Brain microvascular endothelial cell (primary cell): ENCODE measurements around the gene FARP1.
A peak's percentile ranks its signal among the peaks of the same experiment; 100 is the strongest.

Experiments used
- DNase-seq: peaks from one replicate; pipeline ENCODE4 v3.0.0-alpha.2; 2020
- H3K27ac ChIP-seq: fragments of 250-450 bp; sonication (Bioruptor Pico); 2 replicates; pipeline ENCODE4 v1.5.1; 2020; ENCODE audit warnings: mild to moderate bottlenecking, moderate library complexity
- H3K27me3 ChIP-seq: fragments of 250-450 bp; sonication (Bioruptor Pico); replicated peaks from 2 replicates; pipeline ENCODE4 v1.5.1; 2020; ENCODE audit warnings: mild to moderate bottlenecking
- H3K36me3 ChIP-seq: fragments of 250-450 bp; sonication (Bioruptor Pico); replicated peaks from 2 replicates; pipeline ENCODE4 v1.5.1; 2020; ENCODE audit warnings: mild to moderate bottlenecking
- H3K4me3 ChIP-seq: 2 replicates; pipeline ENCODE4 v1.5.1; 2011; ENCODE audit warnings: low read depth, mild to moderate bottlenecking, control low read depth, low read length, moderate library complexity
- CTCF ChIP-seq: IDR thresholded peaks from 2 replicates; pipeline ENCODE4 v1.5.1; 2011; ENCODE audit warnings: low read depth, mild to moderate bottlenecking, moderate library complexity, low read length, control low read depth, inconsistent platforms; ENCODE audit errors: missing control alignments
- in situ Hi-C: cut with HindIII; loops from 2 replicates; pipeline ENCODE4 v1.10.0; 2017; ENCODE audit warnings: low sequenced_read_pairs, low pct_ligation_motif_present

The FARP1 gene

GRCh38 chr13:98474292-98474691 lies 331.4 kb downstream of the FARP1 start:
- no peak for TF ChIP-seq CTCF
- H3K4me3 ChIP-seq = no peak overlapping the region
- peaks cover 31% of the 10 kb centered on the region for H3K36me3 ChIP-seq
- H3K27ac ChIP-seq = no peak overlapping the region
- in situ Hi-C loops = no loop called here
- no peak for DNase-seq
- no peaks in the 10 kb centered on the region for H3K27me3 ChIP-seq

- peaks cover 31% of the 10 kb centered on the region for H3K36me3 ChIP-seq
- TF ChIP-seq CTCF = no peak
- DNase-seq = no peak
- no peaks in the 10 kb centered on the region for H3K27me3 ChIP-seq
- in situ Hi-C loops = no loop called here
- H3K27ac ChIP-seq = peak overlapping the region; percentile 93
- no peak overlapping the region for H3K4me3 ChIP-seq
Observed at GRCh38 chr13:98474761-98475160, 331.9 kb downstream of the FARP1 start.

- Histone ChIP-seq H3K27me3 (no peaks in the 10 kb centered on the region), H3K27ac (peak overlapping the region; percentile 93)
- in situ Hi-C loops = no loop called here
Observed at GRCh38 chr13:98475522-98475921, 332.6 kb downstream of the FARP1 start.

GRCh38 chr13:98476106-98476505 lies 333.2 kb downstream of the FARP1 start:
- Histone ChIP-seq H3K4me3 (peak overlapping the region; percentile 3), H3K27ac (peak overlapping the region; percentile 93), H3K27me3 (no peaks in the 10 kb centered on the region), H3K36me3 (peaks cover 31% of the 10 kb centered on the region)
- no peak for TF ChIP-seq CTCF
- no peak for DNase-seq
- in situ Hi-C loops = no loop called here

More at GRCh38 chr13:98475522-98475921, 332.6 kb downstream of the FARP1 start:
- TF ChIP-seq CTCF = no peak
- DNase-seq = peak; percentile 50
- H3K36me3 ChIP-seq = peaks cover 31% of the 10 kb centered on the region
- no peak overlapping the region for H3K4me3 ChIP-seq

GRCh38 chr13:98476538-98476966 lies 333.7 kb downstream of the FARP1 start:
- Histone ChIP-seq H3K4me3 (no peak overlapping the region), H3K36me3 (peaks cover 27% of the 10 kb centered on the region), H3K27ac (peak overlapping the region; percentile 93), H3K27me3 (no peaks in the 10 kb centered on the region)
- in situ Hi-C loops = no loop called here
- no peak for TF ChIP-seq CTCF
- peak; percentile 95 for DNase-seq

GRCh38 chr13:98478189-98479129 lies 335.6 kb downstream of the FARP1 start:
- H3K27ac ChIP-seq = peak overlapping the region; percentile 93
- TF ChIP-seq CTCF = no peak
- peak; percentile 66 for DNase-seq
- H3K27me3 ChIP-seq = no peaks in the 10 kb centered on the region
- H3K36me3 ChIP-seq = peaks cover 15% of the 10 kb centered on the region
- no peak overlapping the region for H3K4me3 ChIP-seq
- in situ Hi-C loops = no loop called here
